ENCODE measurements around the gene CYBA.

The CYBA gene

DNA sequence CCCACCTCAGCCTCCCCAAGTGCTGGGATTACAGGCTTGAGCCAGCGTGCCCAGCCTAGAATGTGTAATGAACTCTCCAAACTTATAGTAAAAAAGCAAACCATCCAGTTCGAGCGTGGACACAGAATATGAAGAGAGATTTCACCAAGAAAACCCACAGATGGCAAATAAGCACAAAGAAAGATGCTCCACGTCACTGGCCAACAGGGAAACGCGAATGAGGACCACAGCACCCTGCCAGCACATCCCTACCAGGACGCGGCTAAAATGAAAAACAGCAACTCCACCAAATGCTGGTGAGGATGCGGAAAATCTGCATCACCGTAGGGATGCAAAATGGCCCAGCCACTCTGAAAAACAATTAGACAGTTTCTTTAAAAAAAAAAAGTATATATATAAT lies 10.6 kb upstream of the CYBA start:
- TF ChIP-seq, protein P1, sequence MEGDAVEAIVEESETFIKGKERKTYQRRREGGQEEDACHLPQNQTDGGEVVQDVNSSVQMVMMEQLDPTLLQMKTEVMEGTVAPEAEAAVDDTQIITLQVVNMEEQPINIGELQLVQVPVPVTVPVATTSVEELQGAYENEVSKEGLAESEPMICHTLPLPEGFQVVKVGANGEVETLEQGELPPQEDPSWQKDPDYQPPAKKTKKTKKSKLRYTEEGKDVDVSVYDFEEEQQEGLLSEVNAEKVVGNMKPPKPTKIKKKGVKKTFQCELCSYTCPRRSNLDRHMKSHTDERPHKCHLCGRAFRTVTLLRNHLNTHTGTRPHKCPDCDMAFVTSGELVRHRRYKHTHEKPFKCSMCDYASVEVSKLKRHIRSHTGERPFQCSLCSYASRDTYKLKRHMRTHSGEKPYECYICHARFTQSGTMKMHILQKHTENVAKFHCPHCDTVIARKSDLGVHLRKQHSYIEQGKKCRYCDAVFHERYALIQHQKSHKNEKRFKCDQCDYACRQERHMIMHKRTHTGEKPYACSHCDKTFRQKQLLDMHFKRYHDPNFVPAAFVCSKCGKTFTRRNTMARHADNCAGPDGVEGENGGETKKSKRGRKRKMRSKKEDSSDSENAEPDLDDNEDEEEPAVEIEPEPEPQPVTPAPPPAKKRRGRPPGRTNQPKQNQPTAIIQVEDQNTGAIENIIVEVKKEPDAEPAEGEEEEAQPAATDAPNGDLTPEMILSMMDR (IDR thresholded peaks at IDR 0.05; ENCODE audit: insufficient read depth, missing control alignments), result no peak
- no peak for DNase-seq (ENCODE audit: insufficient read length, low spot score)
- no peak for FAIRE-seq

DNA sequence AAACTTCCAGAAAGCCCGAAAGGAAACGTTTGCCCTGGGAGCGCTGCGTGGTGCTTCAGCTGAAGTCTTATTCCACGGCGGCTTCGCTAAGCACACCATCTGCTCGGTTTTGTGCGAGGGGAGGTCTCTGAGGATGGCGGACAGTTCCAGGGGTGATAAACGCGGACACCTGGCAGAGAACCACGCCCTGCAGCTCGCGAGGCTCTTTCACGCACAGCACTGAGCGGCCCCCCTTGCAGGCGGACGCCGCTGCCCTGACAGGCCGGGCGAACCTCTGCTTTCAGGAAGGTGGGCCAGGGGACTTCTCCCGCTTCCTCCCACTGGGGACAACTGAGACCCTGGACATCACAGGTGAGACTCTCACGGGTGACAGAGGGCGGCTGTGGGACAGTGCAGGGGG lies 8.3 kb upstream of the CYBA start:
- DNase-seq (ENCODE audit: insufficient read length, low spot score), result no peak
- FAIRE-seq, result no peak
- TF ChIP-seq, protein P1 (IDR thresholded peaks at IDR 0.05; ENCODE audit: insufficient read depth, missing control alignments), result no peak

DNA sequence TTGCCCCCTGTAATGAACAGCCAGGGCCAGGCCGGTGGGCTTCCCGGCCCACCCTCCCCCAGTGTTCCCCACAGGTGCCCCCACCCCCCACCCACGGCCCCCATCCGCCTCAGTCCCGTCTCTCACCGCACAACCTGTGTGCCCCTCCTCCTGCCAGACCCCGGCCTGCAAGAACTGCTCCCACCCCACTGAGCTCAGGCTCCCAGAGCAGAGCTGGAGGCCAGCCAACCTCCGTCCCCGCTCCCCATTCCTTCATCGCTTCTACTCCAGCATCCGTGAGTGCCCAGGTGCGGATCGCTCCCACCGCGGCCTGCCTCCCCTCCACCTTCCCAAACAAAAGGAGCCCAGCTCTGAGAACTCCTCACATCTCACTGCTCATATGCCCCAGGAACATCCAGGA lies 7.9 kb upstream of the CYBA start:
- FAIRE-seq (no peak), DNase-seq (ENCODE audit: insufficient read length, low spot score) (no peak)
- TF ChIP-seq, protein P1 (IDR thresholded peaks at IDR 0.05; ENCODE audit: insufficient read depth, missing control alignments), result no peak

DNA sequence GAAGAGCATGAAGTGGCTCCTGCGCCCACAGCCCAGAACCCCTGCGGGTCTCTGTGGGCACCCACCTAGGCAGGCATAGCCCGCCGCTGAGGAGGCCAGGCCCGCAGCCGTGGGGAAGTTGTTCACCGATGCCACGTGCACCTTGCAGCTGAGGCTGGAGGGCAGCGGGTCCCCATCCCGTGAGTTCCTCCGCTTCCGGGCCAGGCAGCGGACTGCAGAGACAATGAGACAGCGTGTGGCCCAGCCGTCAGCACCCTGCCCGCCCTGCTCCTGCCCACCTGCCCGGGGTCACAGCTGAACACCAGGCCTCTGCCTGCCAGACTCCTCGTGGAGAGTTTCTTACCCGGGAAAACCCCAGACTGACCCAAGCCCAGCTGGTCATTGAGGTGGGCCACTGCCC lies 6.5 kb upstream of the CYBA start:
- DNase-seq (ENCODE audit: insufficient read length, low spot score) (no peak), FAIRE-seq (no peak)
- TF ChIP-seq, protein P1 (IDR thresholded peaks at IDR 0.05; ENCODE audit: insufficient read depth, missing control alignments), result no peak

DNA sequence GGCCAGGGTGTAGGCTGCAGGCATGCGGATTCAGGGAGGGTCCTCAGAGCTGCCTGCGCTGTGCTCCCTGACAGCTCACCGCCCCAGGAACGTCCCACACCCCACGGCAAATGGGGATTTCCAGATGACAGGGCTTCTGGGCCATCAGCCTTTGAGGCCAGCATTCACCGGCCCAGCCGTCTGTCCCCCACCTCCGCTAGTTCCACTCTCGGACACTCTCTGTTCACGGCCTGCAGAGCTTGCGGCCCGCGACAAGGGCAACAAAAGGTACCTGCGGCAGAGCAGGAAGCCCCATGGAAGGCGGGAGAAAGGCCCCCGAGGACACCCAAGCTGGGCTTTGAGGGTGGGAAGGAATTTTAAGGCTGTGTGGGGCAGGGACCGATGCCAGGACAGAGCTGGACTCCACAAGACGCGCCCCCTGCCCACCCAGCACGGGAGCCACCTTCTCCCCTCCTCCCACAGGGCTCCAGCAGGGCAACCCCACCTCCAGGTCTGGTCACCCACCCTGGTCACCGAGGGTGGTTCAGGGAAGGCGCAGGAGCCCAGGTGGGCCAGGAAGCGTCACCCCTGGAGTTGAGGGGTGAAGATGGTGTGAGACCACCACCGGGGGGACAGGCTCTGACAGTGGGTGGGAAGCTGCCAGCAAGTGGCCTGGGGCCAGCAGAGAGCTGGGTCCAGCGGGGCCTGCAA lies 5.6 kb upstream of the CYBA start:
- FAIRE-seq, result no peak
- DNase-seq (ENCODE audit: insufficient read length, low spot score), result no peak
- TF ChIP-seq, protein P1 (IDR thresholded peaks at IDR 0.05; ENCODE audit: insufficient read depth, missing control alignments), result no peak

DNA sequence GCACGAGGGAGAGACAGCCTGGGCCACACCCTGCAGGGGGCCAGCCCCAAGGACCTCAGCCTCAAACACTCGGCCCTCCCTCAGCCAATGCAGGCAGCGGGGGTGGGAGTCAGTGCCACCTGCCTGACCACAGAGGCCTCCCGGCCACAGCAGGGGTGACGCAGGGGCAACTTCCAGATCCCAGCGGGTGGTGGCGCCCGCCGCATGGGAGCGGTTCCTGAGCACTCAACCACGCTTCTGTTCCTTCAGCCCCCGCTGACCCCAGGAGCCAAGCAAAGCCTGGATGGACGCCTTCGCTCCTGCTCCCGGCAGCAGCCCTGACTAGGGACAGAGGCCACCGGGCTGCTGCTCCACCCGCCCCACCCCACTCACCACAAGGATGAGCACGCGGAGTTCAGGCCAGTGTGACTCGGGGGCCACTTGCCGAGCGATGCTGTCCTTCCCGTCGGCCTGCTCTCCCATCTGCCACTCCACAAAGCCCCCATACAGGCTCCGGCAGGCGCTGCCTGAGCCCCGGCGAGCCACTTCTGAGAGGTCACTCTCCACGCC lies 5.0 kb upstream of the CYBA start:
- TF ChIP-seq, protein P1 (IDR thresholded peaks at IDR 0.05; ENCODE audit: insufficient read depth, missing control alignments), result no peak
- DNase-seq (ENCODE audit: insufficient read length, low spot score) (no peak), FAIRE-seq (no peak)

DNA sequence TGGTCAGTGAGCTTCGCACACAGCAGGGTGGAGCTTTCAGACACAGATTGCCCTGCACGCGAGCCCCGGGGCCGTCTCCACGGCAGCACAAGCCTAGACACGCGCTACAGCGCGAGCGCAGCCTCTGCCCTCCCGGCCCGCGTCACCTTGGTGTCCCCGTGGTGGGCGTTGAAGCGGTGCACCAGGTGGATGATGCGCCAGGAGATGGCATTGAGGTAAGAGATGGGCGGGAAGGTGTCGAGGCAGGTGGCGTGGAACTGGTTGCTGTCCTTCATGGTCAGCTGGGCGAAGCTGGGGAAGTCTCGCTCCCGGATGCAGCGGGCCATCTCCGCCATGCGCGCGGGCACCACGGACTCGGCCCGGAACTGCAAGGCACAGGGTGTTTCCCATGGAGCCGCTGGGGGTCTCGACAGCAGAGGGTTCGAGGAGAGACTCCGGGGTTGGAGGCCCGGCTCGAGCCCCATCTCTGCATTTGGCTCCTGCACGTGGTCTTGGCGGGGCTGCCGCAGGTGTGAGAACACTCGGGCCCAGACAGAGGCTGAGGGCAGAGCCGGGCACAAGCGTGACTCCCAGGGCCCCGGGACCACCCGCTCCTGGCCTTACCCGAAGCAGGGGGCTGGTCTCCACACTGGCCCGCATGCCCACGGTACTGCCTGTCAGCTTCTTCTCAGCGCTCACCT lies 4.3 kb upstream of the CYBA start:
- DNase-seq (ENCODE audit: insufficient read length, low spot score) (no peak), FAIRE-seq (no peak)
- TF ChIP-seq, protein P1 (IDR thresholded peaks at IDR 0.05; ENCODE audit: insufficient read depth, missing control alignments), result no peak
